Mammary epithelial cell (primary cell): ENCODE results near the gene PIN4.

Source experiments
- EZH2 ChIP-seq: IDR thresholded peaks from 2 replicates; pipeline ENCODE4 v1.6.1; 2012; ENCODE audit warnings: low read length, inconsistent platforms, borderline replicate concordance
- TF ChIP-seq, protein P1 (sequence below), 2 donors: IDR thresholded peaks in 1 of 2; conservative IDR thresholded peaks in 1 of 2; 2 replicates each; pipeline ENCODE4 v1.5.1; 2011 to 2012; ENCODE audit warnings: inconsistent platforms in 2 of 2, low read length in 2 of 2, mild to moderate bottlenecking in 2 of 2, control low read depth in 1 of 2, low read depth in 1 of 2; ENCODE audit not compliant: insufficient read depth in 1 of 2; ENCODE audit errors: extremely low read depth in 1 of 2

DNA sequence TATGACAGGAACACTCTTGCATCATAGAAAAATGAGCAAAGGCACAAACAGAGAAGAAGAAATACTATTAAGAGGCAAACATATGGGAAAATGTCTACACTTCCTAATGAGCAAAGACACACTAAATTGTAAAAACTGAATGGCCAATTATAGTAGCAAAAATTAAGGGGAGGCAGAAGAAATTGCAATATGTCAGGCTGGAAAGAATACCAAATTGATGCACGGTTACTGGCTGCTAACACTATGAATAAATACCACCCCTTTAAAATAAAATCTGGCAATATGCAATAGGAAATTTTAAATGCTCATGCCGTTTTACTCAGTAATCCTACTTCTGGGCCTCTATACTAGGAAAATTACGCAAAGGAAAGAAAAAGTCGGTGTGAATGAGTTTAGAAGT, 16.0 kb upstream of the PIN4 start:
- TF ChIP-seq, protein P1, sequence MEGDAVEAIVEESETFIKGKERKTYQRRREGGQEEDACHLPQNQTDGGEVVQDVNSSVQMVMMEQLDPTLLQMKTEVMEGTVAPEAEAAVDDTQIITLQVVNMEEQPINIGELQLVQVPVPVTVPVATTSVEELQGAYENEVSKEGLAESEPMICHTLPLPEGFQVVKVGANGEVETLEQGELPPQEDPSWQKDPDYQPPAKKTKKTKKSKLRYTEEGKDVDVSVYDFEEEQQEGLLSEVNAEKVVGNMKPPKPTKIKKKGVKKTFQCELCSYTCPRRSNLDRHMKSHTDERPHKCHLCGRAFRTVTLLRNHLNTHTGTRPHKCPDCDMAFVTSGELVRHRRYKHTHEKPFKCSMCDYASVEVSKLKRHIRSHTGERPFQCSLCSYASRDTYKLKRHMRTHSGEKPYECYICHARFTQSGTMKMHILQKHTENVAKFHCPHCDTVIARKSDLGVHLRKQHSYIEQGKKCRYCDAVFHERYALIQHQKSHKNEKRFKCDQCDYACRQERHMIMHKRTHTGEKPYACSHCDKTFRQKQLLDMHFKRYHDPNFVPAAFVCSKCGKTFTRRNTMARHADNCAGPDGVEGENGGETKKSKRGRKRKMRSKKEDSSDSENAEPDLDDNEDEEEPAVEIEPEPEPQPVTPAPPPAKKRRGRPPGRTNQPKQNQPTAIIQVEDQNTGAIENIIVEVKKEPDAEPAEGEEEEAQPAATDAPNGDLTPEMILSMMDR (conservative IDR thresholded peaks at IDR 0.05 in 1 of 2, IDR thresholded peaks at IDR 0.05 in 1 of 2; ENCODE audit: extremely low read depth in 1 of 2, insufficient read depth in 1 of 2, low read depth in 1 of 2, low read length in 2 of 2): no peak
- TF ChIP-seq EZH2: no peak
